GM12874 (cell line): Measurements from ENCODE around the gene PIGL.

Experiments
- CTCF ChIP-seq: IDR thresholded peaks from 2 replicates; pipeline ENCODE4 v1.5.1; 2011; ENCODE audit warnings: low read depth, mild to moderate bottlenecking, control low read depth, low read length, moderate library complexity; ENCODE audit not compliant: insufficient read depth

PIGL gene

GRCh38 chr17:16346721-16347271, 129.8 kb downstream of the PIGL start:
- TF ChIP-seq CTCF = no peak

GRCh38 chr17:16348586-16348985, 131.6 kb downstream of the PIGL start:
- no peak for TF ChIP-seq CTCF

- no peak for TF ChIP-seq CTCF
Measured at GRCh38 chr17:16349431-16349830, 132.4 kb downstream of the PIGL start.

GRCh38 chr17:16351831-16352230, 134.8 kb downstream of the PIGL start:
- no peak for TF ChIP-seq CTCF

GRCh38 chr17:16352303-16352666, 135.3 kb downstream of the PIGL start:
- TF ChIP-seq CTCF = no peak

GRCh38 chr17:16352667-16353316, 135.8 kb downstream of the PIGL start:
- TF ChIP-seq CTCF = no peak

- no peak for TF ChIP-seq CTCF
Measured at GRCh38 chr17:16353317-16354174, 136.5 kb downstream of the PIGL start, which contains the start of gene CENPV. CENPV (minus strand) TSS chr17:16353469; CDS start chr17:16353436, 33 bp downstream.
